Activated naive CD8-positive, alpha-beta T cell treated with anti-CD3 and anti-CD28 coated beads, Interleukin-2, amount 10 ng/mL, durations not matched to agents 7 days and 5 days (primary cell): ENCODE data around the gene TBX1. TPM values are rescaled to one million over a fixed set of nuclear protein-coding genes. Genes with fewer than 3 reads are reported as not detected.

ENCODE experiments used
- ATAC-seq: fragments of 150-1000 bp; cut with Tn5 transposase; one replicate; pipeline ENCODE4 v1.10.0; 2021; ENCODE audit warnings: low read depth, moderate library complexity
- POLR2A ChIA-PET: fragments of 350-600 bp; sonication (Branson Sonifier 250); formaldehyde crosslinking; loops from one replicate; lab custom pipeline; 2021; ENCODE audit warnings: antibody characterized with exemption; lab: Charles Lee
- DNase-seq: peaks from one replicate; pipeline ENCODE4 v3.0.0; 2021
- H3K27ac Mint-ChIP-seq: one replicate; pipeline ENCODE4 v1.8.0; 2022; ENCODE audit warnings: mild to moderate bottlenecking, mixed read lengths
- H3K27me3 Mint-ChIP-seq: one replicate; pipeline ENCODE4 v1.8.0; 2022; ENCODE audit warnings: mild to moderate bottlenecking, moderate library complexity, mixed read lengths
- H3K36me3 Mint-ChIP-seq: one replicate; pipeline ENCODE4 v1.8.0; 2021; ENCODE audit warnings: mild to moderate bottlenecking, mixed read lengths
- H3K4me1 Mint-ChIP-seq: one replicate; pipeline ENCODE4 v1.8.0; 2021; ENCODE audit warnings: mixed read lengths
- H3K4me3 Mint-ChIP-seq: one replicate; pipeline ENCODE4 v1.8.0; 2022; ENCODE audit warnings: mild to moderate bottlenecking, moderate library complexity, mixed read lengths
- H3K9me3 Mint-ChIP-seq: one replicate; pipeline ENCODE4 v1.8.0; 2021; ENCODE audit warnings: mixed read lengths
- total RNA-seq, 2 experiments: library from RNA; stranded (reverse); gene quantifications; one replicate each; pipeline ENCODE4 v1.2.3, GENCODE V29; 2021

Gene TBX1
- total RNA-seq, 2 experiments from 2014 or later, result 0.37 to 0.47 TPM

DNA sequence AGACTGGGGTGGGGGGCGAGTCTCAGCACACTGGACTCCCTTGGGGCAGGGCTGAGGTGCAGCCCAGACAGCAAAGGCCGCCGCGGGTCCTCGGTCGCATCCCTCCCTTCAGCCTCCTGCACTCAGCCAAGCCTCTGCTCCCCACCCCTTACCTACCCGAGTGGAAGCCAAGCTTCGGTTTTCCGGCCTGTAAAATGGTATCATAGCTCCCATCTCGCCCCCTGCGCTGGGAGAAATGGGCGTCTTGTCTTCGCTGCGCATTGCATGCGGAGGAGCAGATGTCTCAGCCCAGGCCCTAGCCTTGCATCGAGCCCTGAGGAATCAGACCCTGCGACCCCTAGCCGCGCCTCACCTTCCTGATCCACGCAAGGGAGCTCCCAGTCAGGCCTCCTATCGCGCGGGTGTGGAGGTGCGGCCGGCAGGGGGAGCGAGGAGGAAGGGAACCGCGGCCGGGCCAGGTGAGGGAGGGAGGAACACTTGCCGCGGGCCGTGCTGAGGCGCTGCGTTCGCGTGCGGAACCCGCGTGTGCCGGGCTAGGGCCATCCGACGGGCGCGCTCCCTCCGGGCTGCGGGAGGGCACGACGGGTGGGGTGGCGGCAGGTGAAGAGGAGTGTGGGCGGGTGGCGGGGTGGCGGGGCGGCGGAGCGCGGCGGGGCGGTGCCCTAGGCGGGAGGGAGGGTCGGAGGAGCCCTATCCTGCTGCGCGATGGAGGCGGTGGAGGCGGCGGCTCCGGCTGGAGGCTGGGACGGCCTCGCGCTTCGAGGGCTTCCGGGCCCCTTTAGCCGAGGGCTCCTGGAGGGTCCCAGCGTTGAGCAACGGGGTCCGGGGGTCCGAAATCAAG, 4.1 kb upstream of the TBX1 start:
- Mint-ChIP-seq H3K36me3 (no peaks in the 10 kb centered on the region), H3K27me3 (peaks cover 55% of the 10 kb centered on the region), H3K4me1 (peaks cover 17% of the 10 kb centered on the region), H3K4me3 (peak overlapping the region; percentile 53), H3K9me3 (no peaks in the 10 kb centered on the region), H3K27ac (no peak overlapping the region)
- POLR2A ChIA-PET, result no interaction called here
- DNase-seq, result peak; percentile 81
- ATAC-seq, result peak; percentile 75

DNA sequence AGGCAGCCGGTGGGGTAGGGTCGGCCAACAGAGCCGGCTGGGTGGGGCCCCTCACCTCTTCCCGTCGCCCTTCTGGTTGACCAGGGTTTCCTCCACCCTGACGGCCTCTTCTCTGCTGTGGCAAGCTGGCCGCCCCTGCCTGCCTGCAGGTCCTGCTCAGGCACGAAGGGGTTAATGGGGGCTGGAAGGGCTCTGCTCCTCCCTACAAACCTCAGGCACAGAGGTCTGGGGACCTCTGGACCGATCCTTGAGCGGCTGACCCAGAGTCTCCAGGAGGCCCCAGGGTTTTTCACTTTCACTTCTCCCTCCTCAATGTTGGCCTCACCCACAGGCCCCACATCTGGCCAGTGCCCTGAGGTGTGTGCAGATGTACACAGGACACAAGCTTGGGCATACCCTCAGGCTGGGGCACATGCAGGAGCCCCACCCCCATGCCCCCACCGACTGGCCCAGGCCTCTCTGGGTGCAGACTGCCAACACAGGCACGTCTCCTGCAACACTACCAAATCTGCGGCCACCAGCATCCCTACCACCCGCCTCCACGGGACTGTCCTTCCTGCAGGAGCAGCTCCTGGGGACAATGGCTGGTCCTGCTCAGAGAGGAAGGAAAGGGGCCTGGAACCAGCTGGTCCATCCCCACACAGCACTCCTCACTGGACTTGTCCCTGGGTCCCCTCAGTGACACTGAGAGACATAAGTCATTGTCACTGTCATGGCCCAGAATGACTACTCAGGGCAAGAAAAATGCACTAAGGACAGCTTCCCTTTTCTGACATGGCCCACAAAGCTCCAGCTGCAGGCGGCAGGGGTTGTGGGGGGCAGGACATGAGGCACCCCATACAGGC, 3.2 kb upstream of the TBX1 start:
- Mint-ChIP-seq H3K27ac (peak overlapping the region; percentile 37), H3K9me3 (no peaks in the 10 kb centered on the region), H3K36me3 (no peaks in the 10 kb centered on the region), H3K4me3 (peak overlapping the region; percentile 63), H3K4me1 (peaks cover 20% of the 10 kb centered on the region), H3K27me3 (peaks cover 60% of the 10 kb centered on the region)
- DNase-seq (no peak), ATAC-seq (no peak)
- POLR2A ChIA-PET, result no interaction called here

GRCh38 chr22:19757985-19758895, 2.3 kb upstream of the TBX1 start:
- no peak for ATAC-seq
- POLR2A ChIA-PET, result interaction anchor here (1.2 kb wide), 1 partner anchor 28 kb away, joined by 3 read pairs; no protein-coding TSS in a partner anchor
- Mint-ChIP-seq H3K4me3 (peak overlapping the region; percentile 63), H3K27me3 (peaks cover 65% of the 10 kb centered on the region), H3K36me3 (no peaks in the 10 kb centered on the region), H3K27ac (no peak overlapping the region), H3K9me3 (no peaks in the 10 kb centered on the region), H3K4me1 (peaks cover 20% of the 10 kb centered on the region)
- DNase-seq, result no peak

GRCh38 chr22:19758896-19759426, 1.6 kb upstream of the TBX1 start:
- Mint-ChIP-seq H3K27me3 (peaks cover 69% of the 10 kb centered on the region), H3K4me1 (peaks cover 20% of the 10 kb centered on the region), H3K36me3 (no peaks in the 10 kb centered on the region), H3K27ac (no peak overlapping the region), H3K4me3 (no peak overlapping the region), H3K9me3 (no peaks in the 10 kb centered on the region)
- POLR2A ChIA-PET, result interaction anchor here (1.2 kb wide), 1 partner anchor 29 kb away, joined by 3 read pairs; no protein-coding TSS in a partner anchor
- ATAC-seq (no peak), DNase-seq (no peak)

DNA sequence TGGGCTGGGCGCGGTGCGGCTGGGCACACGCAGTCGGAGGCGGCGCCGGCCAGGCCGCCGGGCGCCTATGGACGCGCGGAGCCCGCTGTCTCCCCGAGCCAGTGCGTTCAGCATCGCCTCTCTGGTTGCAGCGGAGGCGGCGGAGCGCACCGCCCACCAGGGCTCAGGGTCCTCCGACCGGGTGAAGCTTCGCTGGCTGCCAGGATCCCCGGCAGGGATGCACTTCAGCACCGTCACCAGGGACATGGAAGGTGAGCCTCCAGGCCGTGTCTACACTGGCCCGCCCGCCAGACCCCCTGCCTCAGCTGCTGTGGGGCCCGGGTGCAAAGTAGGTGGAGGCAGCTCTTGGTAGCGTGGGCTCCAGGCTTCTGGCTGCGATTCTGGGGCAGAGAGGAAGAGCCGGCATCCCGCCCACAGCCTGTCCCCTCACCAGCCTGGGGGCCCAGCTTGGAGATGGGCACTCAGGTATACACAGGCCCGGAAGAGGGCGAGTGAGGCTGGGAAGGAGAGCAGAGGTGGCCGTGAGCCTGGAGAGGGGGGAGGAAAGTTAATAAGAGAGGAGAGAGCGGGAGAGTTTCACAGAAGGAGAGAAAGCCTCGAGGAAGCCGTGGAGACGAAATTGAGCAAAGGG, 1.0 kb upstream of the TBX1 start:
- Mint-ChIP-seq H3K27ac (peak overlapping the region; percentile 26), H3K4me3 (peak overlapping the region; percentile 59), H3K36me3 (no peaks in the 10 kb centered on the region), H3K9me3 (no peaks in the 10 kb centered on the region), H3K4me1 (peaks cover 20% of the 10 kb centered on the region), H3K27me3 (peaks cover 66% of the 10 kb centered on the region)
- POLR2A ChIA-PET, result interaction anchor here (1.2 kb wide), 1 partner anchor 29 kb away, joined by 3 read pairs; no protein-coding TSS in a partner anchor
- DNase-seq, result no peak
- ATAC-seq, result no peak

- POLR2A ChIA-PET, result no interaction called here
- peaks cover 65% of the 10 kb centered on the region for H3K27me3 Mint-ChIP-seq
- H3K9me3 Mint-ChIP-seq, result no peaks in the 10 kb centered on the region
- H3K4me1 Mint-ChIP-seq, result peaks cover 20% of the 10 kb centered on the region
- H3K36me3 Mint-ChIP-seq, result no peaks in the 10 kb centered on the region
- DNase-seq (no peak), ATAC-seq (no peak)
- no peak overlapping the region for H3K27ac Mint-ChIP-seq
- H3K4me3 Mint-ChIP-seq, result no peak overlapping the region
Measured at GRCh38 chr22:19760951-19761724, 560 bp downstream of the TBX1 start.

DNA sequence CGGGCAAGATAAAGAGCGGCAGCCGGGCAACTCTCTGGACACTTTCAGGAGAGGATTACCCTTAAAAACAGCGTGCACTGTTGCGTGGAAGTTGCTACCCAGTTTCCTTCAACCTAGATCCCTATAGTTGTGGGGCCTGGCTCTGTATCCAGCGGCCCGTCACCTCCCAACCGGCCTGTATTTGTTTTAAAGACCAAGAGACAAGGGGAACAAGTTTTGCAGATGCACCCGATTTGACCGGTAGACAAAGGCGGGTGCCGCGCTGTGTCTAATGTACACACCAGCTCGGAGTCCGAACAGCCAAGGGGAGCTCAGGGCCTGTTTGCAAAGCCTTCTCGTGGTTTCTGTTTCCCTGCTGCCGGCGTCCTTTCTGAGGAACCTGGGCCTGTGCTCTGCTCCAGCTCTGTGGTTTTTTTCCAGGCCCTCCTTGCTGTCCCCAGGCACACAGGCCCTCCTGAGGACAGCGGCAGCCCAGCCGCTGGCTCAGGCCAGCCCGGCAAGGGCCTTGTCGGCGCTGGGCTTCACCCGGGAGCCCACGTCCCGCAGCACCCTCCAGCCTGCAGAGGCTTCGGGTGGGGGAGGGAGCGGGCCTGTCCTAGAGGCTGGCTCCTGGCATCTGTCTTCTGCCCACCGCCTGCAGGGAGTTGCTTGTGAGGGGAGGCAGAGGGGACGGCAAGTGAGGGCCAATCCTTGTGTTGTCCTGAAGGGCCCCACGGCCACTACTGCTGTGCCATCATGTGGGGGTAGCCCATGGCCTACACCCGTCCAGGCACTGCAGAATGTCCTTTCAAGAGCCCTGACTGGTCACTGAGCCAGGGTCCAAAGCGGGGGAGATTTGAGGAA, 1.4 kb downstream of the TBX1 start:
- no peak for ATAC-seq
- DNase-seq, result no peak
- Mint-ChIP-seq H3K36me3 (no peaks in the 10 kb centered on the region), H3K4me3 (no peak overlapping the region), H3K9me3 (no peaks in the 10 kb centered on the region), H3K4me1 (peaks cover 18% of the 10 kb centered on the region), H3K27me3 (peaks cover 62% of the 10 kb centered on the region), H3K27ac (no peak overlapping the region)
- POLR2A ChIA-PET, result no interaction called here

GRCh38 chr22:19762568-19763457, 2.2 kb downstream of the TBX1 start:
- Mint-ChIP-seq H3K27ac (no peak overlapping the region), H3K9me3 (no peaks in the 10 kb centered on the region), H3K27me3 (peaks cover 63% of the 10 kb centered on the region), H3K4me1 (peaks cover 16% of the 10 kb centered on the region), H3K36me3 (no peaks in the 10 kb centered on the region), H3K4me3 (no peak overlapping the region)
- no peak for ATAC-seq
- no peak for DNase-seq
- POLR2A ChIA-PET, result no interaction called here

DNA sequence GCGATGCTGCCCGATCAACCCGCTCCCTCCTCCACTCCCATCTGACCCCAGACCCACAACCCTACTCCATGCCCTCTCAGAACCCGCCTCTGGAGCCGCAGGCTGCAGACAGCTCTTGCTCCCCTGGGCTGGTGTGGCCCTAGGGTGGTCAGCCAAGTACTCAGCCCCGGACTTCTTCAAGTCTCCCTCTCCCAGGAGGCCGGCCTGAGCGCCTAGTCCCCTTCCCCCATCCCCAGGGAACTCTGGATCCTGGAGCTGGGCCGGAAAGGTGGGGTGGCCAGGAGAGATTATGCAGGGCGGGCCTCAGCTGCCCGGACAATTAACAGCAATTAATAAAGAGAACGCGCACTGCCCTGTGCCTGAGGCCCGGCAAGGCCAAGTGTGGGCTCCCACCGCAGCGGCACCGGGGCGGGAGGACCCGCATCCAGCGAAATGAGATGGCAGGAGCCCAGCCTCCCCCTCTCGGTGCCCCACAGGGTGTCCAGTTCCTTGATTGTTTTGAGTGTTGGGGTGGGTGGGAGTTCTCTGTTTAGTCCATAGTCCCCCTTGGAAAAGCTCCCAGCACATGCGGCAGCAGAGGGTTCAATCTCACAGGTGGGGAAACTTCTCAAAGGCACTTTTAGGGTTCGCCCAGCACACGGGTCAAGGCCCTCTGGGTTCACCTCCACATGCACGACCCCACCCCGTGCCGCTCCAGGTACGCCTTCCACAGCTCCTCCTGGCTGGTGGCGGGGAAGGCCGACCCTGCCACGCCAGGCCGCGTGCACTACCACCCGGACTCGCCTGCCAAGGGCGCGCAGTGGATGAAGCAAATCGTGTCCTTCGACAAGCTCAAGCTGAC, 3.1 kb downstream of the TBX1 start:
- H3K36me3 Mint-ChIP-seq, result no peaks in the 10 kb centered on the region
- POLR2A ChIA-PET, result no interaction called here
- peaks cover 16% of the 10 kb centered on the region for H3K4me1 Mint-ChIP-seq
- DNase-seq, result no peak
- H3K4me3 Mint-ChIP-seq, result no peak overlapping the region
- H3K9me3 Mint-ChIP-seq, result no peaks in the 10 kb centered on the region
- H3K27me3 Mint-ChIP-seq, result peaks cover 62% of the 10 kb centered on the region
- no peak overlapping the region for H3K27ac Mint-ChIP-seq
- ATAC-seq, result no peak

- DNase-seq (no peak), ATAC-seq (no peak)
- no peak overlapping the region for H3K4me3 Mint-ChIP-seq
- POLR2A ChIA-PET, result no interaction called here
- no peaks in the 10 kb centered on the region for H3K9me3 Mint-ChIP-seq
- H3K36me3 Mint-ChIP-seq, result no peaks in the 10 kb centered on the region
- H3K27me3 Mint-ChIP-seq, result peaks cover 62% of the 10 kb centered on the region
- H3K27ac Mint-ChIP-seq, result no peak overlapping the region
- peaks cover 16% of the 10 kb centered on the region for H3K4me1 Mint-ChIP-seq
Measured at GRCh38 chr22:19764299-19764593, 3.7 kb downstream of the TBX1 start.
